ENCODE results near the gene PI4K2B.
"Not testable (repeated sequence)": the region's sequence is repeated elsewhere in the genome, so short reads cannot be mapped to it uniquely, and the experiment has no call there.

Gene PI4K2B

GRCh38 chr4:25253786-25254185 is 20.0 kb downstream of the PI4K2B start:
- Mint-ChIP-seq H3K4me1 (ENCODE audit: low read depth) (peaks cover 36% of the 10 kb centered on the region), H3K36me3 (ENCODE audit: low read depth) (peaks cover 46% of the 10 kb centered on the region)
- not testable (repeated sequence) for DNase-seq, H3K4me3 Mint-ChIP-seq, H3K27me3 Mint-ChIP-seq, H3K27ac Mint-ChIP-seq, H3K9me3 Mint-ChIP-seq

GRCh38 chr4:25258980-25259578 is 25.2 kb downstream of the PI4K2B start:
- Mint-ChIP-seq H3K9me3 (no peaks in the 10 kb centered on the region), H3K27me3 (no peaks in the 10 kb centered on the region), H3K27ac (no peak overlapping the region), H3K4me1 (ENCODE audit: low read depth) (peaks cover under 1% of the 10 kb centered on the region), H3K4me3 (no peak overlapping the region), H3K36me3 (ENCODE audit: low read depth) (peaks cover 70% of the 10 kb centered on the region)
- DNase-seq, result no peak

- Mint-ChIP-seq H3K9me3 (no peaks in the 10 kb centered on the region), H3K36me3 (ENCODE audit: low read depth) (peaks cover 79% of the 10 kb centered on the region), H3K4me3 (no peak overlapping the region), H3K4me1 (ENCODE audit: low read depth) (no peaks in the 10 kb centered on the region), H3K27me3 (no peaks in the 10 kb centered on the region), H3K27ac (no peak overlapping the region)
- no peak for DNase-seq
These were observed 38.0 kb downstream of the PI4K2B start for GRCh38 chr4:25271866-25272265.

GRCh38 chr4:25280210-25280609 is 46.4 kb downstream of the PI4K2B start:
- H3K36me3 Mint-ChIP-seq (ENCODE audit: low read depth), result peaks cover 49% of the 10 kb centered on the region
- DNase-seq, result no peak
- no peaks in the 10 kb centered on the region for H3K9me3 Mint-ChIP-seq
- H3K27me3 Mint-ChIP-seq, result no peaks in the 10 kb centered on the region
- H3K4me3 Mint-ChIP-seq, result no peak overlapping the region
- no peak overlapping the region for H3K27ac Mint-ChIP-seq
- H3K4me1 Mint-ChIP-seq (ENCODE audit: low read depth), result no peaks in the 10 kb centered on the region

- Mint-ChIP-seq H3K36me3 (ENCODE audit: low read depth) (peaks cover 21% of the 10 kb centered on the region), H3K4me1 (ENCODE audit: low read depth) (no peaks in the 10 kb centered on the region), H3K27ac (no peak overlapping the region)
These were observed 50.1 kb downstream of the PI4K2B start for GRCh38 chr4:25283948-25284347.

GRCh38 chr4:25284466-25284865 is 50.6 kb downstream of the PI4K2B start:
- H3K36me3 Mint-ChIP-seq (ENCODE audit: low read depth), result peaks cover 20% of the 10 kb centered on the region
- no peak overlapping the region for H3K27ac Mint-ChIP-seq
- H3K27me3 Mint-ChIP-seq, result peaks cover 4% of the 10 kb centered on the region
- H3K4me1 Mint-ChIP-seq (ENCODE audit: low read depth), result no peaks in the 10 kb centered on the region
- H3K9me3 Mint-ChIP-seq, result peaks cover 6% of the 10 kb centered on the region
- no peak overlapping the region for H3K4me3 Mint-ChIP-seq
- DNase-seq, result no peak

More at GRCh38 chr4:25283948-25284347, 50.1 kb downstream of the PI4K2B start:
- Mint-ChIP-seq H3K27me3 (peaks cover 4% of the 10 kb centered on the region), H3K9me3 (peaks cover 6% of the 10 kb centered on the region), H3K4me3 (no peak overlapping the region)
- no peak for DNase-seq

GRCh38 chr4:25290490-25291067 is 56.7 kb downstream of the PI4K2B start:
- no peaks in the 10 kb centered on the region for H3K36me3 Mint-ChIP-seq (ENCODE audit: low read depth)
- H3K27ac Mint-ChIP-seq, result no peak overlapping the region
- no peaks in the 10 kb centered on the region for H3K4me1 Mint-ChIP-seq (ENCODE audit: low read depth)
- H3K27me3 Mint-ChIP-seq, result peaks cover 4% of the 10 kb centered on the region
- DNase-seq, result no peak
- peaks cover 6% of the 10 kb centered on the region for H3K9me3 Mint-ChIP-seq
- no peak overlapping the region for H3K4me3 Mint-ChIP-seq

- H3K36me3 Mint-ChIP-seq (ENCODE audit: low read depth), result no peaks in the 10 kb centered on the region
- peaks cover 9% of the 10 kb centered on the region for H3K27me3 Mint-ChIP-seq
These were observed 57.4 kb downstream of the PI4K2B start for GRCh38 chr4:25291158-25291733.

GRCh38 chr4:25297528-25298242 is 63.9 kb downstream of the PI4K2B start:
- no peaks in the 10 kb centered on the region for H3K36me3 Mint-ChIP-seq (ENCODE audit: low read depth)
- peaks cover 8% of the 10 kb centered on the region for H3K4me1 Mint-ChIP-seq (ENCODE audit: low read depth)
- H3K9me3 Mint-ChIP-seq, result no peaks in the 10 kb centered on the region
- H3K27ac Mint-ChIP-seq, result no peak overlapping the region
- no peak overlapping the region for H3K4me3 Mint-ChIP-seq
- peaks cover 29% of the 10 kb centered on the region for H3K27me3 Mint-ChIP-seq
- DNase-seq, result no peak

More at GRCh38 chr4:25291158-25291733, 57.4 kb downstream of the PI4K2B start:
- peaks cover 6% of the 10 kb centered on the region for H3K9me3 Mint-ChIP-seq
- DNase-seq, result no peak
- no peak overlapping the region for H3K27ac Mint-ChIP-seq
- H3K4me1 Mint-ChIP-seq (ENCODE audit: low read depth), result no peaks in the 10 kb centered on the region
- H3K4me3 Mint-ChIP-seq, result no peak overlapping the region

- Mint-ChIP-seq H3K27ac (no peak overlapping the region), H3K9me3 (no peaks in the 10 kb centered on the region), H3K4me1 (ENCODE audit: low read depth) (peaks cover 8% of the 10 kb centered on the region), H3K36me3 (ENCODE audit: low read depth) (no peaks in the 10 kb centered on the region), H3K4me3 (no peak overlapping the region), H3K27me3 (peaks cover 34% of the 10 kb centered on the region)
- DNase-seq, result no peak
These were observed 65.8 kb downstream of the PI4K2B start for GRCh38 chr4:25299476-25300203.

GRCh38 chr4:25301471-25301870 is 67.6 kb downstream of the PI4K2B start:
- Mint-ChIP-seq H3K4me3 (no peak overlapping the region), H3K27ac (no peak overlapping the region), H3K36me3 (ENCODE audit: low read depth) (no peaks in the 10 kb centered on the region), H3K4me1 (ENCODE audit: low read depth) (peaks cover 8% of the 10 kb centered on the region), H3K9me3 (no peaks in the 10 kb centered on the region), H3K27me3 (peaks cover 30% of the 10 kb centered on the region)
- no peak for DNase-seq

GRCh38 chr4:25302626-25303025 is 68.8 kb downstream of the PI4K2B start:
- Mint-ChIP-seq H3K36me3 (ENCODE audit: low read depth) (no peaks in the 10 kb centered on the region), H3K27ac (no peak overlapping the region), H3K27me3 (peaks cover 37% of the 10 kb centered on the region), H3K4me3 (no peak overlapping the region), H3K4me1 (ENCODE audit: low read depth) (peaks cover 7% of the 10 kb centered on the region), H3K9me3 (no peaks in the 10 kb centered on the region)
- DNase-seq, result no peak

GRCh38 chr4:25303578-25303977 is 69.7 kb downstream of the PI4K2B start:
- Mint-ChIP-seq H3K27ac (no peak overlapping the region), H3K4me3 (no peak overlapping the region), H3K27me3 (peaks cover 43% of the 10 kb centered on the region), H3K9me3 (no peaks in the 10 kb centered on the region), H3K36me3 (ENCODE audit: low read depth) (no peaks in the 10 kb centered on the region), H3K4me1 (ENCODE audit: low read depth) (no peaks in the 10 kb centered on the region)
- no peak for DNase-seq

GRCh38 chr4:25306518-25307057 is 72.8 kb downstream of the PI4K2B start:
- Mint-ChIP-seq H3K9me3 (no peaks in the 10 kb centered on the region), H3K4me3 (no peak overlapping the region), H3K4me1 (ENCODE audit: low read depth) (no peaks in the 10 kb centered on the region), H3K27ac (no peak overlapping the region), H3K36me3 (ENCODE audit: low read depth) (no peaks in the 10 kb centered on the region), H3K27me3 (peaks cover 30% of the 10 kb centered on the region)
- no peak for DNase-seq

All from activated T-cell treated with anti-CD3 and anti-CD28 coated beads, Interleukin-2, amount 50 U/mL, for 24 hours (primary cell).